Suppressor macrophage (primary cell): ENCODE results near the gene IGSF9.

Experiments used
- DNase-seq, 4 experiments: peaks; one replicate each; pipeline ENCODE4 v3.0.0-alpha.2; 2020 to 2022

The IGSF9 gene

DNA sequence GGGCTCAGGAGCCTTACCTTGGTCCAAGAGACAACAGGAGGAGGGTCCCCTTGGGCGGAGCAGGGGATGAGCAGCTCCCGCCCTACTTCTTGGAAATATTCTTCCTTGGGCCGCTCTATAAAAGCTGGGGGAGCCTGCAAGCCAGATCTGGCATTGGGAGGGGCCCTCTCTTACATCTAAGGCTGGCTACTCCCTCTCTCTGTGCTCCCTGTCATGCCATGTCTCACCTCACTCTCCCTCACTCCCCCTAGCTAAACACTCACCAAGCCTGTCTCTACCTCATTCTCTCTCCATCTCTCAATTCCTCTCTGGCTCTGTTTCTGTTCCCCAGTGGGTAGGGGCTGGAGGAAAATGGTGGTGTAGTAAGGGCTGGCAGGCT, 13.6 kb downstream of the IGSF9 start:
- no peak for DNase-seq

DNA sequence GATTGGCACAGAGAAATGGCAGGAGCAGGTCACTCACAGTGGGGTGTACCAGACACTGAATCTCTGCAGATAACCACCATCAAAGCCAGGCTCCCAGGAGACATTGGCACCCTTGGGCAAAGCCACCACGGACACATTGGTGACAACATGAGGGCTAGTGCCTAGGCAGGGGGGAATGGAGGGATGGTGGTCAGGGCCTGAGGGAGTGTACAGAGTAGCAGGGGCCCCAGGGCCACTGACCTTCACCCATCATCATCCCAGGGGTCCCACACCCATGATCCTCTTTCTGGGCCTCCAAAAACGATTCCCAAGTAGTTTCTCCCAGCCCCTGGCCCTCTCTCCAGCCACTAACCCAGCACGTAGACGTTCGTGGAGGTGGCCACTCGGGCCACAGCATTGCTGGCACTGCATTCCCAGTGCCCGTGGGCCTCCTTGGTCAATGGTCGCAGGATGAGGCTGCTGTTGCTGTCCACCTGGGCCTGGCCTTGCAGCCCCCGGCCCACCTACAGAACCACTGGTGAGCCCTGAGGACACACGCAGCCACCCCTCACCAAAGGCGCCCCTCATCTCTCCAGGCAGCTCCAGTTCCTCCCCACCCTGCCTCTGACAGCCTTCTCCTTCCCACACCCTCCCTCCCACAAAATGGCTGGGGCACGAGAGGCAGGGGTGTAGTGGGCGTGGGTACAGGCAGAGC, 14.2 kb downstream of the IGSF9 start:
- DNase-seq: no peak

DNA sequence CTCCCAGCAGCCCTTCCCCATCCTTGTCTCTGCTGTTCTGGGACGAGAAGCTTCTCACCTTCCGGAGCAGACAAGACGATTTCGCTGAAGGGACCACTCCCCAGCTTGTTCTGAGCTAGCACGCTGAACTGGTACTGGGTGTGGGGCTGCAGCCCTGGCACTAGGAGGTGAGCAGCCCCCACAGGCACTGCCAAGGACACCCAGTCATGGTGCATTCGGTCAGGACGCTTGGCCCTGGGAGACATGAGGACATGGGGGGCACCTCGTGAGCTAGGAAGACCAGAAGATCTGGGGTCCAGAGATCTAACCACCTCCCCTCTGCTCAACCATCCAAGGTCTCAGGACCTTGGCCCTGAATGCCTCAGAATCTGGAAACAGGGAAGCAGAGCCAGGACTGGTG, 14.8 kb downstream of the IGSF9 start:
- DNase-seq: no peak

DNA sequence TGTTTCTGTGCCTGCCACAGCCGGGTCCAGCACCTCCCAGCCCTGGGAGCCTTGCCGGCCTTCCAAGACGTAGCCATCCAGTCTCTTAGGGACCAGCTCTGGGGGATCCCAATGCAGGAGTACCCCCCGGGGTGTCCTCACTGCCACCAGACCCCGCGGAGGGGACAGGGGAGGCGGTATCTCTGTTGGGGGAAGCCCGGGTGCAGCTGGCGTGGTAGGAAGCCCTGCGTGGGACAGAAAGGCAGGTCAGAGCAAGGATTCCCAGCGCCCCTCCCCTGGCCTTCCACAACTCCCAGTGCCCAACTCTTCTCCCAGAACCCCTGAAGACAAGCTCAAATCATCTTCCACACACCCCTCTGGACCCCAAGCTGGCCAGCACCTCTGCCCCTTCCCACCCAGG, 15.2 kb downstream of the IGSF9 start:
- DNase-seq: no peak

GRCh38 chr1:159929155-159930051, 16.0 kb downstream of the IGSF9 start:
- DNase-seq: no peak

GRCh38 chr1:159928491-159929050, 16.8 kb downstream of the IGSF9 start:
- DNase-seq: no peak

- no peak for DNase-seq
These were observed 17.5 kb downstream of the IGSF9 start for GRCh38 chr1:159927849-159928431.

GRCh38 chr1:159927211-159927848, 18.1 kb downstream of the IGSF9 start:
- no peak for DNase-seq

GRCh38 chr1:159925719-159926078, 19.7 kb downstream of the IGSF9 start:
- DNase-seq: peak in 2 of 4 experiments; percentile 29 to 39

GRCh38 chr1:159924791-159925718, 20.4 kb downstream of the IGSF9 start, which contains the start of gene TAGLN2:
TSS of gene TAGLN2 (minus strand) at chr1:159925507. CDS start at chr1:159920509, 4,998 bp downstream.
- DNase-seq: peak; percentile 87 to 95 (median 92)

- peak; percentile 76 to 88 (median 82) for DNase-seq
These were observed 21.2 kb downstream of the IGSF9 start for GRCh38 chr1:159924025-159924790.

GRCh38 chr1:159923203-159924024, 22.0 kb downstream of the IGSF9 start:
- DNase-seq: peak; percentile 88 to 97 (median 94)

- peak in 1 of 4 experiments; percentile 21 for DNase-seq
These were observed 22.8 kb downstream of the IGSF9 start for GRCh38 chr1:159922511-159923202.

DNA sequence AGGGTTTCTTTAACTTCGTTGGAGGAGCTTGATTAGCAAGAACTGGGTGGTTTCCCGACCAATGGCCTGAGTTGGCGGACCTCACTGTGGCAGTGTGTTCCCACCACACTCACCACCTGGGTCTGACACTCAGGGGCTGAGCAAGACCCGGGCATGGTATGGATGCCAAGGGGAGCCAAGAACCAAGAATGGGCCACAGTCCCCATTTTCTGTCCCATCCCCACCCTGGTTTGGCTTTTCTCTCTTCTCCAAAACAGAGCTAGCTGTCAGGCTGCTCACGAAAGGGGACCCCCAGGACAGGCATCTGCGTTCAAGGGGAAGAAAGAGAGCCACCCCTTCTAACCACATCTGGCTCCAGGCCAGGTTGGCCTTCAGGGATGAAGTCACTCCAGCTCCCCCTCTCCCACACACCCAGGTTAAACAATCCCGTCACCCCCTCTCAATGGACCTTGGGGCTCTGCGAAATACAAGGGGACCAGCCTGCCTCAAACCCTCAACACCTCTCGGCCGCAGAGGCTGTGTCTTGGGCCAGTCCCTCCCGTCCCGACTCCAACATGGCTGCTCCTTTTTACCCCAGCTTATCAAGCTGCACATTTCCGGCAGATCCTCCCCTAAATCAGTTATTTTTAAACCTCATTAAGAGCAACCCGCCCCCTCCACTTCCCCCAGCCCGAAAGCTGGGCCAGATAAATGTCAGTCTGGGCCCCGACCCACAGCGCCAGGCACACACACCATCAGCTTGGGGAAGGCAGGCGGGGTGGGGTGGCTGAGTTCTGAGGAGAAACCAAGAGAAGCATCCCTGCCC, 23.5 kb downstream of the IGSF9 start:
- peak; percentile 27 to 56 (median 38) for DNase-seq

GRCh38 chr1:159921251-159921650, 24.2 kb downstream of the IGSF9 start:
- DNase-seq: peak; percentile 18 to 65 (median 37)

DNA sequence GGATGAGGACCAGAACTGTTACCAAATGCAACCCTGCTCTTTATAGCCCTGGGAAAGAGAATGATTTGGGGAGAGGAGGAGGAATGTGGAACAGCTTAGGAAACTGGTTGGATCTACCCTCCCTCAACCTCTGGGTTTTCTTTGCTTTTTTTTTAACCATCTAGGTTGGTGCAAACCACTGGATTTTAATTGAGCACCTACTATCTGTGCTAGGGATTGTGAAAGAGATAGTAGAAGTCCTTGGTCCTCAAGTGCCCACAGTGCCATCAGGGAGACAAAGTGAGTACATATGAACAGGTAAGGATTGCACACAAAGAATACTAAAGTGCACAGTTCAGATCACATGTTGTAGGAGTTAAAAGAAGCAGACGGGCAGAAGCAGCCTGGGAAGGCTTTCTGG, 24.8 kb downstream of the IGSF9 start:
- no peak for DNase-seq

- DNase-seq: no peak
These were observed 25.2 kb downstream of the IGSF9 start for GRCh38 chr1:159920202-159920601.

DNA sequence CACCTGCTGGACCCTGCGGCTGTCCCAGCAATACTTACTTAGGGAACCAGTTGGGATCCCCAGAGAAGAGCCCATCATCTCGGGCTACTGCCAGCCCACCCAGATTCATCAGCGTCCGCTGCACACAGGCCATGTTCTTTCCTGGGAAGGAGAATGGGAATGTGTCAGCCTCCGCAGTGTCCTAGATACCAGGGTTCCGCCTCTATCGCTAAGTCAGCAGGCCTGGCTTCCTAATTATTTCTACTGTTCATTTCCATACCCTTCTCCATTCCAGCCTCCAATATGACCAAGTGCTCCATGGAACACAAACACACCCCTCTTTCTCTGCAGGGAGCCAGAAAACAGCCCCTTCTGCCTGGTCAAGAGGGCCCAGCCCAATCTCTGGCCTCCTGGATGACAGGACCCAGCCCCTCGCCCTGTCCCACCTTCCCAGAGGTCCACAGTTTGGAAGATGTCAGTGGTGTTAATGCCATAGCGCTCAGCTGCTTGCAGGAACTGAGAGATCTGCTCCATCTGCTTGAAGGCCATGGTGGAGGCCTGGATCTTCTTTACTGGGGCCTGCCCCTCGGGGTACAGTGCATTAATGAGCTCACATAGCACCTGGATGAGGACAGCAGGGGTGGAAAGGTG, 26.1 kb downstream of the IGSF9 start:
- no peak for DNase-seq
